ENCODE data around the gene RIC8B. TPM values are rescaled to one million over a fixed set of nuclear protein-coding genes. Genes with fewer than 3 reads are reported as not detected.

RIC8B gene
- total RNA-seq, 1 donor from 2014 or later: 25.2 TPM

GRCh38 chr12:106767206-106767605 lies 7.3 kb upstream of the RIC8B start:
- H3K27ac ChIP-seq (replicated peaks): peak overlapping the region; percentile 55
- no peak for TF ChIP-seq CTCF (IDR thresholded peaks at IDR 0.05; ENCODE audit: borderline replicate concordance)
- intact Hi-C loops (cut with micrococcal nuclease): no loop called here
- no peaks in the 10 kb centered on the region for H3K36me3 ChIP-seq
- no peak overlapping the region for H3K4me3 ChIP-seq
- H3K4me1 ChIP-seq: peaks cover 47% of the 10 kb centered on the region
- H3K9me3 ChIP-seq (replicated peaks): no peaks in the 10 kb centered on the region
- DNase-seq: no peak
- no peaks in the 10 kb centered on the region for H3K27me3 ChIP-seq (ENCODE audit: low read depth)

- Histone ChIP-seq H3K27me3 (ENCODE audit: low read depth) (no peaks in the 10 kb centered on the region), H3K27ac (replicated peaks) (no peak overlapping the region), H3K36me3 (no peaks in the 10 kb centered on the region), H3K4me3 (no peak overlapping the region), H3K4me1 (peaks cover 47% of the 10 kb centered on the region), H3K9me3 (replicated peaks) (no peaks in the 10 kb centered on the region)
- no peak for DNase-seq
- intact Hi-C loops (cut with micrococcal nuclease): no loop called here
- TF ChIP-seq CTCF (IDR thresholded peaks at IDR 0.05; ENCODE audit: borderline replicate concordance): no peak
These were observed 6.3 kb upstream of the RIC8B start for GRCh38 chr12:106767954-106768822.

GRCh38 chr12:106769078-106769477 lies 5.4 kb upstream of the RIC8B start:
- no peak for TF ChIP-seq CTCF (IDR thresholded peaks at IDR 0.05; ENCODE audit: borderline replicate concordance)
- no peaks in the 10 kb centered on the region for H3K27me3 ChIP-seq (ENCODE audit: low read depth)
- no peaks in the 10 kb centered on the region for H3K36me3 ChIP-seq
- no peak overlapping the region for H3K27ac ChIP-seq (replicated peaks)
- intact Hi-C loops (cut with micrococcal nuclease): no loop called here
- no peak for DNase-seq
- no peaks in the 10 kb centered on the region for H3K9me3 ChIP-seq (replicated peaks)
- peaks cover 52% of the 10 kb centered on the region for H3K4me1 ChIP-seq
- no peak overlapping the region for H3K4me3 ChIP-seq

- Histone ChIP-seq H3K36me3 (no peaks in the 10 kb centered on the region), H3K27ac (replicated peaks) (no peak overlapping the region), H3K4me3 (no peak overlapping the region), H3K4me1 (peaks cover 49% of the 10 kb centered on the region), H3K27me3 (ENCODE audit: low read depth) (no peaks in the 10 kb centered on the region), H3K9me3 (replicated peaks) (no peaks in the 10 kb centered on the region)
- intact Hi-C loops (cut with micrococcal nuclease): no loop called here
- no peak for TF ChIP-seq CTCF (IDR thresholded peaks at IDR 0.05; ENCODE audit: borderline replicate concordance)
- DNase-seq: no peak
These were observed 4.9 kb upstream of the RIC8B start for GRCh38 chr12:106769546-106769945.

GRCh38 chr12:106771425-106771824 lies 3.1 kb upstream of the RIC8B start:
- H3K9me3 ChIP-seq (replicated peaks): no peaks in the 10 kb centered on the region
- no peak for TF ChIP-seq CTCF (IDR thresholded peaks at IDR 0.05; ENCODE audit: borderline replicate concordance)
- H3K4me1 ChIP-seq: peaks cover 55% of the 10 kb centered on the region
- no peaks in the 10 kb centered on the region for H3K27me3 ChIP-seq (ENCODE audit: low read depth)
- H3K4me3 ChIP-seq: no peak overlapping the region
- H3K36me3 ChIP-seq: no peaks in the 10 kb centered on the region
- DNase-seq: no peak
- intact Hi-C loops (cut with micrococcal nuclease): no loop called here
- peak overlapping the region; percentile 56 for H3K27ac ChIP-seq (replicated peaks)
